Kidney epithelial cell (primary cell): ENCODE data around the gene SYT10. TPM values are rescaled to one million over a fixed set of nuclear protein-coding genes. Genes with fewer than 3 reads are reported as not detected.
"Not testable (repeated sequence)": the region's sequence is repeated elsewhere in the genome, so short reads cannot be mapped to it uniquely, and the experiment has no call there.

Experiments used
- DNase-seq: peaks from one replicate; pipeline ENCODE4 v3.0.0-alpha.2; 2010; ENCODE audit warnings: low read depth
- H3K27me3 ChIP-seq: 2 replicates; pipeline ENCODE4 v1.6.0; 2011; ENCODE audit warnings: low read length; ENCODE audit not compliant: control insufficient read depth, insufficient read depth
- H3K36me3 ChIP-seq: 2 replicates; pipeline ENCODE4 v1.5.1; 2011; ENCODE audit warnings: low read length; ENCODE audit not compliant: control insufficient read depth, insufficient read depth
- H3K4me3 ChIP-seq: 2 replicates; pipeline ENCODE4 v1.5.1; 2011; ENCODE audit warnings: low read depth, mild to moderate bottlenecking, control low read depth, low read length
- total RNA-seq: library from RNA; depleted of rRNA; stranded (reverse); fragments of >200 nt; gene quantifications from 2 replicates; pipeline ENCODE4 v1.2.3, GENCODE V29; 2015
- TF ChIP-seq, protein P1 (sequence below): IDR thresholded peaks from 2 replicates; pipeline ENCODE4 v1.5.1; 2011; ENCODE audit warnings: mild to moderate bottlenecking, moderate library complexity, low read length, control low read depth, inconsistent platforms; ENCODE audit not compliant: insufficient read depth, poor library complexity, severe bottlenecking

SYT10 gene
- total RNA-seq, 1 donor from 2014 or later, result not detected

GRCh38 chr12:33383503-33383902 lies 56.1 kb downstream of the SYT10 start:
- TF ChIP-seq, protein P1, sequence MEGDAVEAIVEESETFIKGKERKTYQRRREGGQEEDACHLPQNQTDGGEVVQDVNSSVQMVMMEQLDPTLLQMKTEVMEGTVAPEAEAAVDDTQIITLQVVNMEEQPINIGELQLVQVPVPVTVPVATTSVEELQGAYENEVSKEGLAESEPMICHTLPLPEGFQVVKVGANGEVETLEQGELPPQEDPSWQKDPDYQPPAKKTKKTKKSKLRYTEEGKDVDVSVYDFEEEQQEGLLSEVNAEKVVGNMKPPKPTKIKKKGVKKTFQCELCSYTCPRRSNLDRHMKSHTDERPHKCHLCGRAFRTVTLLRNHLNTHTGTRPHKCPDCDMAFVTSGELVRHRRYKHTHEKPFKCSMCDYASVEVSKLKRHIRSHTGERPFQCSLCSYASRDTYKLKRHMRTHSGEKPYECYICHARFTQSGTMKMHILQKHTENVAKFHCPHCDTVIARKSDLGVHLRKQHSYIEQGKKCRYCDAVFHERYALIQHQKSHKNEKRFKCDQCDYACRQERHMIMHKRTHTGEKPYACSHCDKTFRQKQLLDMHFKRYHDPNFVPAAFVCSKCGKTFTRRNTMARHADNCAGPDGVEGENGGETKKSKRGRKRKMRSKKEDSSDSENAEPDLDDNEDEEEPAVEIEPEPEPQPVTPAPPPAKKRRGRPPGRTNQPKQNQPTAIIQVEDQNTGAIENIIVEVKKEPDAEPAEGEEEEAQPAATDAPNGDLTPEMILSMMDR, result no peak
- H3K27me3 ChIP-seq, result no peaks in the 10 kb centered on the region
- H3K4me3 ChIP-seq, result no peak overlapping the region
- no peak for DNase-seq
- no peaks in the 10 kb centered on the region for H3K36me3 ChIP-seq

DNA sequence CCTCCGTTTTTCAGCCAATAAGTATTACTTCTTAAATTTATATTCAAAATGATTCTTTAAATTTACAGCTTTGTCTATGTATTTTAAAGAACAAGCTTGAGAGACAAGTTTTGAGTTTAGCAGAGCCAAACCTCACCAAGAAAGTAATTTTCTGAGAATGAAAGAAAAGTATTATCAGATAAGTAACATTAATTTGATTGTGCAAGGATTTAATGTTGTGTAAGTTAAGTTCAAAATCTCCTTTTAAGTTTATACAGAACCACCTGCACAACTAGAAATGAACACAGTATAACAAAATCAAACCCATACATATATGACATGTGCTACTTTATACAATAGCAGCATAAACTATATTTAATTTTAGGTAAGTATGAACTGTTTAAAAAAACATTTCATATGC lies 63.5 kb downstream of the SYT10 start:
- Histone ChIP-seq H3K36me3 (no peaks in the 10 kb centered on the region), H3K4me3 (no peak overlapping the region), H3K27me3 (no peaks in the 10 kb centered on the region)
- no peak for DNase-seq
- TF ChIP-seq, protein P1, result no peak

DNA sequence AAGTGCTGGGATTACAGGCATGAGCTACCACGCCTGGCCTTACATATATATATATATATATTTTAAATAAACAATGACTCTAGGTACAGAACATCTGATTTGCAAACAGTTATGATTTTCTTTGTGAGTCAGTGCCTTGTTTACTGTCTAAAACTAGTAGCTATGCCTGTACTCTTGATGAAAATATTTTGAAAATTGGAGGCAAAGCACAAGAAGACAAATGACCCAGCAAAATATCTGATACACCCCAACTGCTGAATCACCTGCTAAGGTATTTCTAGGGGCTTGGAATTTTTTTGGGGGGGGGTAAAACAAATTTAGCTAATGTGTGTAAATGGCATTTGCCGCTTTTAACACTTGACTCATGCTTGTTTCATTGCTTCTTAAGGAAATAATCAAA lies 69.3 kb downstream of the SYT10 start:
- TF ChIP-seq, protein P1, result no peak
- Histone ChIP-seq H3K27me3 (no peaks in the 10 kb centered on the region), H3K4me3 (no peak overlapping the region), H3K36me3 (no peaks in the 10 kb centered on the region)
- no peak for DNase-seq

GRCh38 chr12:33357181-33357580 lies 82.4 kb downstream of the SYT10 start:
- Histone ChIP-seq H3K36me3 (no peaks in the 10 kb centered on the region), H3K4me3 (no peak overlapping the region), H3K27me3 (no peaks in the 10 kb centered on the region)
- TF ChIP-seq, protein P1, result no peak
- no peak for DNase-seq

GRCh38 chr12:33349791-33350190 lies 89.8 kb downstream of the SYT10 start:
- no peak overlapping the region for H3K4me3 ChIP-seq
- DNase-seq, result no peak
- H3K36me3 ChIP-seq, result no peaks in the 10 kb centered on the region
- TF ChIP-seq, protein P1, result no peak
- H3K27me3 ChIP-seq, result no peaks in the 10 kb centered on the region

DNA sequence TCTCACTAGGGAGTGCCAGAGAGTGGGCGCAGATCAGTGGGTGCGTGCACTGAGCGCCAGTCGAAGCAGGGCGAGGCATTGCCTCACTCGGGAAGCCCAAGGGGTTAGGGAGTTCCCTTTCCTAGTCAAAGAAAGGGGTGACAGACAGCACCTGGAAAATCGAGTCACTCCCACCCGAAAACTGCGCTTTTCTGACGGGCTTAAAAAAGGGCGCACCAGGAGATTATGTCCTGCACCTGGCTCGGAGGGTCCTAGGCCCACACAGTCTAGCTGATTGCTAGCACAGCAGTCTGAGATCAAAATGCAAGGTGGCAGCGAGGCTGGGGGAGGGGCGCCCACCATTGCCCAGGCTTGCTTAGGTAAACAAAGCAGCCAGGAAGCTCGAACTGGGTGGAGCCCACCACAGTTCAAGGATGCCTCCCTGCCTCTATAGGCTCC lies 107.6 kb downstream of the SYT10 start:
- not testable (repeated sequence) for H3K4me3 ChIP-seq, DNase-seq

More for the DNA sequence above, 107.6 kb downstream of the SYT10 start:
- H3K27me3 ChIP-seq, H3K36me3 ChIP-seq: not testable (repeated sequence)
